Uterus (tissue), 2 donors: Measurements from ENCODE around the gene VSIG4.

Experiments used
- CTCF ChIP-seq, 4 experiments: fragments of 200-600 bp in 2 of 4; fragments of 450-650 bp in 2 of 4; sonication (generic) in 2 of 4; IDR thresholded peaks; one replicate each; pipeline ENCODE4 v1.5.1; 2016 to 2019; ENCODE audit warnings: antibody characterized with exemption in 4 of 4, mild to moderate bottlenecking in 2 of 4, moderate library complexity in 1 of 4
- POLR2A ChIP-seq, 2 donors: fragments of 450-650 bp; IDR thresholded peaks; one replicate each; pipeline ENCODE4 v1.6.1; 2016; ENCODE audit warnings: antibody characterized with exemption in 2 of 2, mild to moderate bottlenecking in 1 of 2, moderate library complexity in 1 of 2

GRCh38 chrX:66046612-66047235 lies 6.8 kb upstream of the VSIG4 start:
- TF ChIP-seq CTCF (IDR thresholded peaks at IDR 0.05) (no peak), POLR2A (IDR thresholded peaks at IDR 0.05) (no peak)
